Measurements from ENCODE around the gene MACROH2A2. TPM values are rescaled to one million over a fixed set of nuclear protein-coding genes. Genes with fewer than 3 reads are reported as not detected.

MACROH2A2 gene
- total and polyA plus RNA-seq, 2 experiments from 2014 or later = 11.6 to 16.2 TPM

DNA sequence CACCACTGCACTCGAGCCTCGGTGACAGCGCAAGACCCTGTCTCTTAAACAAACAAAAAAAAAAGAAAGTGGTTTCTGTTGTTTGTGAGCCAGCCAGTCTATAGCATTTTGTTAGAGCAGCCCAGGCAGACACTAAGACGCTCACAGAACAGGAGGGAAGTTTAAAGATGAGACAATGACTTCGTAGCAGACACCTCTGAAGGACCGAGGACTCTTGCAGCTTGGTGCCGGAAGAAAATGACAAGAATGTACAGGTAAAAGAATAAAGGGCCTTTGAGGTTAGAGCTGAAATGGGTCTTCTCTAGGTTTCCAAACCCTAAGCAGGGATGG, 39.7 kb downstream of the MACROH2A2 start (continued):
- no peak for TF ChIP-seq EZH2 (IDR thresholded peaks at IDR 0.05; ENCODE audit: low read depth, unreplicated experiment)
- no peak for TF ChIP-seq ZNF331 (CRISPR knock-in tag; IDR thresholded peaks at IDR 0.05; ENCODE audit: low read depth)

DNA sequence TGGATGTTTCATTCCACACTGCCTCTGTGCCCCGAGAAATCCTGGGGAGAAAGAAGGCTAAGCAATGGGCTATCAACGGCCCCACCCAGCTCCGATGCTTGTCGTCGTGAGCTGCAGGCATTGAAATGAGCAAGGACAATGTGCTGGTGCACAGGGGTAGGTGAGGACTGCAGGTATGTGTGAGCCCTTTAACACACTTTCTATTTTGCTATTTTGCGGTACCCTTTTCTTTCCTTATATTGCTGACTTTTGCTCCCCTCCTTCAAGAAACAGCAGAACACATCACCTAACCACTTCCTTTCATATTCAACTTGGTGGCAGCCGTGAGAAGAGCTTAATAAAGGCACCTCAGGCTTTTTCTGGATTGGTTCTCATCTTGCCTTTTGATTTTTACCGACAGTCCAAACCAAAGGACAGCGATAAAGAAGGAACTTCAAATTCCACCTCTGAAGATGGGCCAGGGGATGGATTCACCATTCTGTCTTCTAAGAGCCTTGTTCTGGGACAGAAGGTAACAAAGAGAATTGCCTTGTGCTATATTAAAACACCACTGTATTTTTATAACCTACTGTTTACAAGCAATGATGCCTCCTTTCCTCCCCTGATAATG, 40.8 kb downstream of the MACROH2A2 start:
- no peaks in the 10 kb centered on the region for H3K36me3 ChIP-seq (ENCODE audit: insufficient read depth)

DNA sequence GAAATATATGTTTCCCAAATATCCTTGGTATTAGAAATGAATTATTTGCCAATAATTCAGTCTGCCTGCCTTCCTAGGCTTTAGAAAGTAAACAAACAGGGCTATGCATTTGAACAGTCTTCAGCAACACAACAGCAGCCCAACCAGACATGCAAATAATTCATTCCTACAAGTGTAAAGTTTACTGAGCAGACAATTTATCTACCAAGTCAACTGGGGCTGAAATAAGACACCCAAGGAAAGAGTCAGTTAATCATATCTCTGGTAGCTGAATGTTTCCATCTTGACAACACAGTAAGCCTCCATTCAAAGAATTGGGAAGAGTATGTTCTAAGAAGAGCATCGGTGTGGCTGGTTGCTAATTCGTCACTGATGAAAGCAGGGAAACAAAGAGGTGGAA, 41.6 kb downstream of the MACROH2A2 start:
- no peaks in the 10 kb centered on the region for H3K9me3 Mint-ChIP-seq
- no peaks in the 10 kb centered on the region for H3K36me3 ChIP-seq (ENCODE audit: insufficient read depth)
- H3K4me1 Mint-ChIP-seq = peaks cover 2% of the 10 kb centered on the region; the same call in 1 of the 3 replicates
- no peaks in the 10 kb centered on the region for H3K9me2 ChIP-seq (ENCODE audit: insufficient read depth)
- no peak overlapping the region for H3K4me3 Mint-ChIP-seq
- peaks cover 19% of the 10 kb centered on the region for H3K36me3 Mint-ChIP-seq (ENCODE audit: low read depth)
- no peaks in the 10 kb centered on the region for H3F3A ChIP-seq (replicated peaks; ENCODE audit: low read depth)
- no peak overlapping the region for H2AFZ ChIP-seq
- no peak overlapping the region for H3K27ac Mint-ChIP-seq
- no peak overlapping the region for H3K4me3 ChIP-seq
- H3K79me2 ChIP-seq (replicated peaks; ENCODE audit: insufficient read depth) = no peaks in the 10 kb centered on the region
- H3K4me1 ChIP-seq (ENCODE audit: insufficient read depth) = no peaks in the 10 kb centered on the region
- H3K27me3 Mint-ChIP-seq (ENCODE audit: insufficient read depth, low read depth, poor library complexity) = peaks cover 2% of the 10 kb centered on the region
- no peaks in the 10 kb centered on the region for H4K20me1 ChIP-seq (replicated peaks; ENCODE audit: insufficient read depth)
- no peak overlapping the region for H3K27ac ChIP-seq (ENCODE audit: low read depth)
- H3K4me2 ChIP-seq = no peak overlapping the region
- DNase-seq (ENCODE audit: low spot score) = no peak
- no peak for ATAC-seq
- H3K27me3 ChIP-seq (ENCODE audit: insufficient read depth) = no peaks in the 10 kb centered on the region
- TF ChIP-seq JUNB (IDR thresholded peaks at IDR 0.05; ENCODE audit: unreplicated experiment) (no peak), EZH2phosphoT487 (IDR thresholded peaks at IDR 0.05; ENCODE audit: unreplicated experiment) (no peak), EZH2 (IDR thresholded peaks at IDR 0.05; ENCODE audit: low read depth, unreplicated experiment) (no peak), CREB1 (CRISPR knock-in tag; IDR thresholded peaks at IDR 0.05; ENCODE audit: low read depth) (no peak), NANOG (IDR thresholded peaks at IDR 0.05; ENCODE audit: borderline replicate concordance) (no peak), POLR2AphosphoS5 (IDR thresholded peaks at IDR 0.05; ENCODE audit: low read depth) (no peak), STAT1 (IDR thresholded peaks at IDR 0.05; ENCODE audit: unreplicated experiment) (no peak), ZNF331 (CRISPR knock-in tag; IDR thresholded peaks at IDR 0.05; ENCODE audit: low read depth) (no peak)
- TF ChIP-seq, protein P1, sequence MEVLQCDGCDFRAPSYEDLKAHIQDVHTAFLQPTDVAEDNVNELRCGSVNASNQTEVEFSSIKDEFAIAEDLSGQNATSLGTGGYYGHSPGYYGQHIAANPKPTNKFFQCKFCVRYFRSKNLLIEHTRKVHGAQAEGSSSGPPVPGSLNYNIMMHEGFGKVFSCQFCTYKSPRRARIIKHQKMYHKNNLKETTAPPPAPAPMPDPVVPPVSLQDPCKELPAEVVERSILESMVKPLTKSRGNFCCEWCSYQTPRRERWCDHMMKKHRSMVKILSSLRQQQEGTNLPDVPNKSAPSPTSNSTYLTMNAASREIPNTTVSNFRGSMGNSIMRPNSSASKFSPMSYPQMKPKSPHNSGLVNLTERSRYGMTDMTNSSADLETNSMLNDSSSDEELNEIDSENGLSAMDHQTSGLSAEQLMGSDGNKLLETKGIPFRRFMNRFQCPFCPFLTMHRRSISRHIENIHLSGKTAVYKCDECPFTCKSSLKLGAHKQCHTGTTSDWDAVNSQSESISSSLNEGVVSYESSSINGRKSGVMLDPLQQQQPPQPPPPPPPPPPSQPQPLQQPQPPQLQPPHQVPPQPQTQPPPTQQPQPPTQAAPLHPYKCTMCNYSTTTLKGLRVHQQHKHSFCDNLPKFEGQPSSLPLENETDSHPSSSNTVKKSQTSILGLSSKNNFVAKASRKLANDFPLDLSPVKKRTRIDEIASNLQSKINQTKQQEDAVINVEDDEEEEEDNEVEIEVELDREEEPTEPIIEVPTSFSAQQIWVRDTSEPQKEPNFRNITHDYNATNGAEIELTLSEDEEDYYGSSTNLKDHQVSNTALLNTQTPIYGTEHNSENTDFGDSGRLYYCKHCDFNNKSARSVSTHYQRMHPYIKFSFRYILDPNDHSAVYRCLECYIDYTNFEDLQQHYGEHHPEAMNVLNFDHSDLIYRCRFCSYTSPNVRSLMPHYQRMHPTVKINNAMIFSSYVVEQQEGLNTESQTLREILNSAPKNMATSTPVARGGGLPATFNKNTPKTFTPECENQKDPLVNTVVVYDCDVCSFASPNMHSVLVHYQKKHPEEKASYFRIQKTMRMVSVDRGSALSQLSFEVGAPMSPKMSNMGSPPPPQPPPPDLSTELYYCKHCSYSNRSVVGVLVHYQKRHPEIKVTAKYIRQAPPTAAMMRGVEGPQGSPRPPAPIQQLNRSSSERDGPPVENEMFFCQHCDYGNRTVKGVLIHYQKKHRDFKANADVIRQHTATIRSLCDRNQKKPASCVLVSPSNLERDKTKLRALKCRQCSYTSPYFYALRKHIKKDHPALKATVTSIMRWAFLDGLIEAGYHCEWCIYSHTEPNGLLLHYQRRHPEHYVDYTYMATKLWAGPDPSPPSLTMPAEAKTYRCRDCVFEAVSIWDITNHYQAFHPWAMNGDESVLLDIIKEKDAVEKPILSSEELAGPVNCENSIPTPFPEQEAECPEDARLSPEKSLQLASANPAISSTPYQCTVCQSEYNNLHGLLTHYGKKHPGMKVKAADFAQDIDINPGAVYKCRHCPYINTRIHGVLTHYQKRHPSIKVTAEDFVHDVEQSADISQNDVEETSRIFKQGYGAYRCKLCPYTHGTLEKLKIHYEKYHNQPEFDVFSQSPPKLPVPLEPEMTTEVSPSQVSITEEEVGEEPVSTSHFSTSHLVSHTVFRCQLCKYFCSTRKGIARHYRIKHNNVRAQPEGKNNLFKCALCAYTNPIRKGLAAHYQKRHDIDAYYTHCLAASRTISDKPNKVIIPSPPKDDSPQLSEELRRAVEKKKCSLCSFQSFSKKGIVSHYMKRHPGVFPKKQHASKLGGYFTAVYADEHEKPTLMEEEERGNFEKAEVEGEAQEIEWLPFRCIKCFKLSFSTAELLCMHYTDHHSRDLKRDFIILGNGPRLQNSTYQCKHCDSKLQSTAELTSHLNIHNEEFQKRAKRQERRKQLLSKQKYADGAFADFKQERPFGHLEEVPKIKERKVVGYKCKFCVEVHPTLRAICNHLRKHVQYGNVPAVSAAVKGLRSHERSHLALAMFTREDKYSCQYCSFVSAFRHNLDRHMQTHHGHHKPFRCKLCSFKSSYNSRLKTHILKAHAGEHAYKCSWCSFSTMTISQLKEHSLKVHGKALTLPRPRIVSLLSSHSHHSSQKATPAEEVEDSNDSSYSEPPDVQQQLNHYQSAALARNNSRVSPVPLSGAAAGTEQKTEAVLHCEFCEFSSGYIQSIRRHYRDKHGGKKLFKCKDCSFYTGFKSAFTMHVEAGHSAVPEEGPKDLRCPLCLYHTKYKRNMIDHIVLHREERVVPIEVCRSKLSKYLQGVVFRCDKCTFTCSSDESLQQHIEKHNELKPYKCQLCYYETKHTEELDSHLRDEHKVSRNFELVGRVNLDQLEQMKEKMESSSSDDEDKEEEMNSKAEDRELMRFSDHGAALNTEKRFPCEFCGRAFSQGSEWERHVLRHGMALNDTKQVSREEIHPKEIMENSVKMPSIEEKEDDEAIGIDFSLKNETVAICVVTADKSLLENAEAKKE (CRISPR knock-in tag; IDR thresholded peaks at IDR 0.05) = no peak
- TF ChIP-seq, protein P2, sequence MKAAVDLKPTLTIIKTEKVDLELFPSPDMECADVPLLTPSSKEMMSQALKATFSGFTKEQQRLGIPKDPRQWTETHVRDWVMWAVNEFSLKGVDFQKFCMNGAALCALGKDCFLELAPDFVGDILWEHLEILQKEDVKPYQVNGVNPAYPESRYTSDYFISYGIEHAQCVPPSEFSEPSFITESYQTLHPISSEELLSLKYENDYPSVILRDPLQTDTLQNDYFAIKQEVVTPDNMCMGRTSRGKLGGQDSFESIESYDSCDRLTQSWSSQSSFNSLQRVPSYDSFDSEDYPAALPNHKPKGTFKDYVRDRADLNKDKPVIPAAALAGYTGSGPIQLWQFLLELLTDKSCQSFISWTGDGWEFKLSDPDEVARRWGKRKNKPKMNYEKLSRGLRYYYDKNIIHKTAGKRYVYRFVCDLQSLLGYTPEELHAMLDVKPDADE (IDR thresholded peaks at IDR 0.05) = no peak
- TF ChIP-seq, protein P3, sequence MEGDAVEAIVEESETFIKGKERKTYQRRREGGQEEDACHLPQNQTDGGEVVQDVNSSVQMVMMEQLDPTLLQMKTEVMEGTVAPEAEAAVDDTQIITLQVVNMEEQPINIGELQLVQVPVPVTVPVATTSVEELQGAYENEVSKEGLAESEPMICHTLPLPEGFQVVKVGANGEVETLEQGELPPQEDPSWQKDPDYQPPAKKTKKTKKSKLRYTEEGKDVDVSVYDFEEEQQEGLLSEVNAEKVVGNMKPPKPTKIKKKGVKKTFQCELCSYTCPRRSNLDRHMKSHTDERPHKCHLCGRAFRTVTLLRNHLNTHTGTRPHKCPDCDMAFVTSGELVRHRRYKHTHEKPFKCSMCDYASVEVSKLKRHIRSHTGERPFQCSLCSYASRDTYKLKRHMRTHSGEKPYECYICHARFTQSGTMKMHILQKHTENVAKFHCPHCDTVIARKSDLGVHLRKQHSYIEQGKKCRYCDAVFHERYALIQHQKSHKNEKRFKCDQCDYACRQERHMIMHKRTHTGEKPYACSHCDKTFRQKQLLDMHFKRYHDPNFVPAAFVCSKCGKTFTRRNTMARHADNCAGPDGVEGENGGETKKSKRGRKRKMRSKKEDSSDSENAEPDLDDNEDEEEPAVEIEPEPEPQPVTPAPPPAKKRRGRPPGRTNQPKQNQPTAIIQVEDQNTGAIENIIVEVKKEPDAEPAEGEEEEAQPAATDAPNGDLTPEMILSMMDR (conservative IDR thresholded peaks at IDR 0.05; ENCODE audit: low read depth in 2 of 2) = no peak

More for the DNA sequence above, 40.8 kb downstream of the MACROH2A2 start:
- H3K4me3 Mint-ChIP-seq = no peak overlapping the region
- H3K4me3 ChIP-seq = no peak overlapping the region
- no peaks in the 10 kb centered on the region for H4K20me1 ChIP-seq (replicated peaks; ENCODE audit: insufficient read depth)
- peaks cover 16% of the 10 kb centered on the region for H3K36me3 Mint-ChIP-seq (ENCODE audit: low read depth)
- H3K4me1 ChIP-seq (ENCODE audit: insufficient read depth) = no peaks in the 10 kb centered on the region
- TF ChIP-seq ZNF114 (CRISPR knock-in tag; IDR thresholded peaks at IDR 0.05) (no peak), EZH2phosphoT487 (IDR thresholded peaks at IDR 0.05; ENCODE audit: unreplicated experiment) (no peak), CREB1 (CRISPR knock-in tag; IDR thresholded peaks at IDR 0.05; ENCODE audit: low read depth) (no peak)
- H3K9me2 ChIP-seq (ENCODE audit: insufficient read depth) = no peaks in the 10 kb centered on the region
- H3K27me3 Mint-ChIP-seq (ENCODE audit: insufficient read depth, low read depth, poor library complexity) = peaks cover 2% of the 10 kb centered on the region
- H3K27me3 ChIP-seq (ENCODE audit: insufficient read depth) = no peaks in the 10 kb centered on the region
- H3K4me2 ChIP-seq = no peak overlapping the region
- no peak overlapping the region for H3K27ac Mint-ChIP-seq
- H3K9me3 Mint-ChIP-seq = no peaks in the 10 kb centered on the region
- no peak overlapping the region for H2AFZ ChIP-seq
- peaks cover 2% of the 10 kb centered on the region; the same call in 1 of the 3 replicates for H3K4me1 Mint-ChIP-seq
- no peaks in the 10 kb centered on the region for H3K79me2 ChIP-seq (replicated peaks; ENCODE audit: insufficient read depth)
- DNase-seq (ENCODE audit: low spot score) = no peak
- H3K27ac ChIP-seq (ENCODE audit: low read depth) = no peak overlapping the region
- ATAC-seq = no peak; the same call in 2 of the 3 replicates
- H3F3A ChIP-seq (replicated peaks; ENCODE audit: low read depth) = no peaks in the 10 kb centered on the region

Data from GM23338 (cell line).